Measurements from ENCODE around the gene HS3ST6. TPM values are rescaled to one million over a fixed set of nuclear protein-coding genes. Genes with fewer than 3 reads are reported as not detected.

The HS3ST6 gene
- total and polyA plus RNA-seq, 9 of the 15 experiments (the other 6 are each of a cell fraction or from before 2014, with no cell fraction given): not detected

- no peak overlapping the region for H2AFZ ChIP-seq (ENCODE audit: low read depth, low read length)
- WGBS (ENCODE audit: insufficient coverage, low coverage, missing lambda C conversion rate): 3% methylated on average over 27 of the region's 31 CpGs
- in situ Hi-C loops (cut with MboI): no loop called here
- ATAC-seq (no peak), DNase-seq (ENCODE audit: extremely low read depth in 1 of 4, low spot score in 3 of 4) (no peak), FAIRE-seq (no peak)
- H3K4me3 ChIP-seq: no peak overlapping the region
- H3K4me1 ChIP-seq (replicated peaks in 1 of 2; ENCODE audit: control insufficient read depth in 2 of 2, insufficient read depth in 2 of 2, low read length in 2 of 2): peaks cover 0 to 49% of the 10 kb centered on the region in 2 experiments; a peak in 2 of 5 replicates
- 0 out of 2 replicates have a peak, but pooled peaks cover 8% of the 10 kb centered on the region for H4K20me1 ChIP-seq (replicated peaks; ENCODE audit: control insufficient read depth, insufficient read depth, low read length)
- CTCF ChIA-PET (ENCODE audit: low intra/inter-chr PET ratio): no interaction called here
- no TSS peak for BruUV-seq (replicated peaks)
- H3K9ac ChIP-seq (ENCODE audit: insufficient read depth in 1 of 2, low read depth in 2 of 2, low read length in 2 of 2): peak overlapping the region in 1 of 2 experiments; percentile 68; a peak in 1 of 4 replicates
- H3K36me3 ChIP-seq (ENCODE audit: control insufficient read depth, insufficient read depth, low read length): no peaks in the 10 kb centered on the region
- no peaks in the 10 kb centered on the region for H3K9me3 ChIP-seq (replicated peaks; ENCODE audit: control insufficient read depth, insufficient read depth, low read depth, low read length)
- H3K9me1 ChIP-seq (ENCODE audit: control insufficient read depth, insufficient read depth, low read length): no peaks in the 10 kb centered on the region
- intact Hi-C loops (cut with micrococcal nuclease): no loop called here
- H3K27ac ChIP-seq (ENCODE audit: extremely low read depth, low read depth, low read length): no peak overlapping the region
- no peaks in the 10 kb centered on the region for H3K79me2 ChIP-seq (ENCODE audit: control insufficient read depth, insufficient read depth, low read length)
- no peak overlapping the region for H3K4me2 ChIP-seq (ENCODE audit: insufficient read depth, low read length)
- POLR2A ChIA-PET: interaction anchor here (0.5 to 1.4 kb wide), 4 partner anchors 9 to 34 kb away, joined by 3 to 5 read pairs (median 4); partner anchors contain the start of gene MEIOB
- TF ChIP-seq BHLHE40 (IDR thresholded peaks at IDR 0.05; ENCODE audit: low read length) (peak; percentile 36; the same call in 1 of the 2 replicates), MEF2A (IDR thresholded peaks at IDR 0.05; ENCODE audit: control insufficient read depth, low read depth, low read length) (no peak)
- H3K27me3 ChIP-seq (ENCODE audit: control insufficient read depth in 2 of 2, insufficient read depth in 2 of 2, low read length in 2 of 2): peaks cover 35 to 75% of the 10 kb centered on the region in 2 experiments
These were observed 12.0 kb downstream of the HS3ST6 start for GRCh38 chr16:1906055-1906845.
